Gastroesophageal sphincter (tissue), 4 donors: ENCODE data around the gene PRKCQ. TPM values are rescaled to one million over a fixed set of nuclear protein-coding genes. Genes with fewer than 3 reads are reported as not detected.
A peak's percentile ranks its signal among the peaks of the same experiment; 100 is the strongest.

Experiments used
- ATAC-seq: fragments of 150-250 bp; one replicate; pipeline ENCODE4 v1.9.1; 2016; ENCODE audit warnings: mild to moderate bottlenecking, moderate library complexity
- H3K27ac ChIP-seq, 4 donors: fragments of 200-600 bp; sonication (generic) in 3 of 4; 1 replicate in 3 of 4; 2 replicates in 1 of 4; pipeline ENCODE4 v1.5.1; 2016 to 2019
- H3K27me3 ChIP-seq: fragments of 200-600 bp; sonication (generic); one replicate; pipeline ENCODE4 v1.5.1; 2019
- H3K36me3 ChIP-seq, 2 donors: fragments of 200-600 bp; sonication (generic); one replicate each; pipeline ENCODE4 v1.5.1; 2019; ENCODE audit warnings: control low read depth in 1 of 2
- H3K4me1 ChIP-seq, 3 donors: fragments of 200-600 bp; sonication (generic); 1 replicate in 2 of 3; 2 replicates in 1 of 3; pipeline ENCODE4 v1.5.1; 2016 to 2019; ENCODE audit warnings: control low read depth in 2 of 3
- H3K4me3 ChIP-seq, 2 donors: fragments of 200-600 bp; sonication (generic); one replicate each; pipeline ENCODE4 v1.5.1; 2019; ENCODE audit warnings: mild to moderate bottlenecking in 1 of 2, moderate library complexity in 1 of 2
- H3K9me3 ChIP-seq, 3 donors: fragments of 200-600 bp; sonication (generic); one replicate each; pipeline ENCODE4 v1.5.1; 2017 to 2019; ENCODE audit warnings: control low read depth in 2 of 3
- EP300 ChIP-seq: sonication (generic); formaldehyde crosslinking; IDR thresholded peaks from one replicate; pipeline ENCODE4 v1.6.1; 2017; ENCODE audit warnings: antibody characterized with exemption, mild to moderate bottlenecking
- POLR2A ChIP-seq, 2 donors: fragments of 450-650 bp; IDR thresholded peaks; one replicate each; pipeline ENCODE4 v1.6.1; 2017; ENCODE audit warnings: antibody characterized with exemption in 2 of 2, mild to moderate bottlenecking in 2 of 2, moderate library complexity in 1 of 2
- POLR2AphosphoS5 ChIP-seq: sonication (generic); formaldehyde crosslinking; IDR thresholded peaks from one replicate; pipeline ENCODE4 v1.6.1; 2017; ENCODE audit warnings: antibody characterized with exemption
- WGBS, 2 donors: methylation state at CpG; one replicate each; pipeline ENCODE4 v1.1.5; 2018; ENCODE audit warnings: low coverage in 1 of 2; 5-methylcytosine and 5-hydroxymethylcytosine counted together
- total RNA-seq, 4 donors: library from RNA; depleted of rRNA; stranded (reverse); fragments of >200 nt; gene quantifications; one replicate each; pipeline ENCODE4 v1.1.0, GENCODE V29; 2016
- TF ChIP-seq, protein P1 (sequence below), 4 experiments: fragments of 200-600 bp in 2 of 4; fragments of 450-650 bp in 2 of 4; sonication (generic) in 1 of 4; IDR thresholded peaks; one replicate each; pipeline ENCODE4 v1.5.1; 2017 to 2019; ENCODE audit warnings: antibody characterized with exemption in 4 of 4, mild to moderate bottlenecking in 2 of 4, moderate library complexity in 2 of 4

Gene PRKCQ
- total RNA-seq, 4 donors from 2014 or later, result 2.0 to 7.6 (median 4.3) TPM

DNA sequence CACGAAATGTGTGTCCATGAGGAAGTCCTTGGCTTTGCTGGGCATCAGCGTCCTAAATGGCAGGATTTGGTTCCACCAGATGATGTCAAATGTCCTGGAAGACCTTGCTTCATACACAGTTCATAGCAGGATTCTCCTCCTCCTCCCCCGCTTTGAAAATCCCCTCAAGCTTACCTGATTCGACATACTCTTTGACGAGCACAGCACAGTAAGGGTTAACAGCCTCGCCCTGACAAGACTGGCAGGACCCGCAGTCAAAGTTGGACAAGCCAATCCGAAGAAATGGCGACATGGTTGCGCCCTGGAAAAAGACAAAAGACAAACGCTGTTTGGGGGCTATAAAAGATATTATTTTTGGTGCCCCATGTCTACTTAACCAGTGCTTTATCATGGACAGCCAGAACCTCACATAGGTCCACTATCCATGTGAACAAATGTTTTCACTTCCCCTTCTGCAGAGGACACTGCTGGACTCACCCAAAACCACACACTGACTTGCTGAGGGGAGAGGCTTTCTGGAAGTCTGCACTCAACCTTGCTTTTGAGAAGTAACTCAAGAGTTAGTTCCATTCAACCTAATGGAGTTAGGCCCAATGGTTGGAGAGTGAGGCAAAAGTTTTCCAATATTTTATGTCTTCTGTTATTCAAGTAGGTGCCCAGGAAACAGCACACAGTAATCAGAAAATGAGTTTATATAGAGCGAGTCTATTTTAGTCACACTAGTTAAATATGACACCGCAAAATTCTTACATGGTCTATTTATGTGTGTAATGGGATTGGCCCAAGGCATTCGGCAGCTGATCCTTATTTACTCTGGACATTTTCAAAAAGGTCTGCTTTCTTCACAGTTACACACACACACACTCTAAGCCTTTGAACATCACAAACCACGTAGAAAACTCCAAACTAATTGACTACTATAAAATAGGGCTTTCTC lies 65.0 kb downstream of the PRKCQ start:
- Histone ChIP-seq H3K27me3 (peaks cover 3% of the 10 kb centered on the region), H3K4me1 (peaks cover 0 to 9% (median 0%) of the 10 kb centered on the region in 3 donors), H3K4me3 (no peak overlapping the region), H3K9me3 (no peaks in the 10 kb centered on the region), H3K27ac (peak overlapping the region in 1 of 4 donors; percentile 22), H3K36me3 (no peaks in the 10 kb centered on the region)
- WGBS, 2 donors, result 37 to 69% methylated on average over 5 to 12 of the region's 15 CpGs
- TF ChIP-seq POLR2A (IDR thresholded peaks at IDR 0.05), result no peak
- TF ChIP-seq EP300, result no peak
- no peak for TF ChIP-seq POLR2AphosphoS5
- TF ChIP-seq, protein P1, sequence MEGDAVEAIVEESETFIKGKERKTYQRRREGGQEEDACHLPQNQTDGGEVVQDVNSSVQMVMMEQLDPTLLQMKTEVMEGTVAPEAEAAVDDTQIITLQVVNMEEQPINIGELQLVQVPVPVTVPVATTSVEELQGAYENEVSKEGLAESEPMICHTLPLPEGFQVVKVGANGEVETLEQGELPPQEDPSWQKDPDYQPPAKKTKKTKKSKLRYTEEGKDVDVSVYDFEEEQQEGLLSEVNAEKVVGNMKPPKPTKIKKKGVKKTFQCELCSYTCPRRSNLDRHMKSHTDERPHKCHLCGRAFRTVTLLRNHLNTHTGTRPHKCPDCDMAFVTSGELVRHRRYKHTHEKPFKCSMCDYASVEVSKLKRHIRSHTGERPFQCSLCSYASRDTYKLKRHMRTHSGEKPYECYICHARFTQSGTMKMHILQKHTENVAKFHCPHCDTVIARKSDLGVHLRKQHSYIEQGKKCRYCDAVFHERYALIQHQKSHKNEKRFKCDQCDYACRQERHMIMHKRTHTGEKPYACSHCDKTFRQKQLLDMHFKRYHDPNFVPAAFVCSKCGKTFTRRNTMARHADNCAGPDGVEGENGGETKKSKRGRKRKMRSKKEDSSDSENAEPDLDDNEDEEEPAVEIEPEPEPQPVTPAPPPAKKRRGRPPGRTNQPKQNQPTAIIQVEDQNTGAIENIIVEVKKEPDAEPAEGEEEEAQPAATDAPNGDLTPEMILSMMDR (IDR thresholded peaks at IDR 0.05), result no peak
- ATAC-seq, result peak; percentile 50

DNA sequence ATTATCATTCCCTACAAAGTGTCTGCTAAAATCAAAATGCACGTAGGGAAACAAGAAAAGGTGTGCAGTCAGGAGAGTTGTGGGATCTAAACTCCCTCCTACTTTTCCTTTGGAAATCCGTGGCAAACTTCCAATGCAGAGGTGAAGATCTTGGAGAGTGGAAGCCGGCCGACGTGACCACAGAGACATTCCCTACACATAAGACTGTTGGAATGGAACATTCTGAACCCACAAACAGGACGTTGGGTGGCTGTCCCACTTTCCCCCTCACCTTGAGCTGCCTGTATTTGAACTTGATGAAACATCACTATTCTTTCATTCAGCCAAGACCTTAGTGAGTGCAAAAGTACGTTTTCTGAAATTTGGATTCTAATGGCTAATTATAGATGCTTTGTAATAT lies 65.9 kb downstream of the PRKCQ start:
- Histone ChIP-seq H3K27ac (no peak overlapping the region), H3K27me3 (peaks cover 2% of the 10 kb centered on the region), H3K36me3 (no peaks in the 10 kb centered on the region), H3K4me1 (peaks cover 0 to 9% (median 0%) of the 10 kb centered on the region in 3 donors), H3K4me3 (no peak overlapping the region), H3K9me3 (no peaks in the 10 kb centered on the region)
- 58 to 64% methylated on average over 5 of the region's 7 CpGs for WGBS, 2 donors
- TF ChIP-seq EP300, result no peak
- TF ChIP-seq POLR2AphosphoS5, result no peak
- no peak for ATAC-seq

DNA sequence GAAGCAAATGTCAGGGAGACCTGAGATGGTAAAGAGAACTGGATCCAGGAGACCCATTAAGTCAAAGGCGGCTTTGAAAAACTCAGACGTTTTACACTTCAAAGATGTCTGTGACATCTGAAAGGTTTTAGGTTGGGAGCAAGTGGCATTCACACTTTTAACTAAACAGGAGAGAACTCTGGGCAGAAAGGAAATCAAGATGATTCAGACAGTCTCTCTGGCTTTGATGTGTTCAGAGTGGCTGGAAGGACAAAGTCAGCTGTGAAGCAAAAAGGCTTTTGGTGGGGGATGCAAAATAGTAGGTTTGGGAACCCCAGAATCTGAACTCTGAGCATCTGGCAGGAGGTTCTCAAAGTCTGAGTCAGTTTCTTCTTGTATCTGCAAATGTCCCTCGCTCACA lies 66.6 kb downstream of the PRKCQ start:
- H3K4me3 ChIP-seq, result no peak overlapping the region
- 69 to 87% methylated on average over 3 of the region's 3 CpGs for WGBS, 2 donors
- no peak for ATAC-seq
- TF ChIP-seq POLR2AphosphoS5 (no peak), EP300 (no peak), POLR2A (IDR thresholded peaks at IDR 0.05) (no peak)
- TF ChIP-seq, protein P1 (IDR thresholded peaks at IDR 0.05), result no peak
- H3K27ac ChIP-seq, result peak overlapping the region in 1 of 4 donors; percentile 43
- no peaks in the 10 kb centered on the region for H3K27me3 ChIP-seq
- H3K9me3 ChIP-seq, result no peaks in the 10 kb centered on the region
- H3K4me1 ChIP-seq, result peaks cover 0 to 9% (median 0%) of the 10 kb centered on the region in 3 donors
- H3K36me3 ChIP-seq, result no peaks in the 10 kb centered on the region

DNA sequence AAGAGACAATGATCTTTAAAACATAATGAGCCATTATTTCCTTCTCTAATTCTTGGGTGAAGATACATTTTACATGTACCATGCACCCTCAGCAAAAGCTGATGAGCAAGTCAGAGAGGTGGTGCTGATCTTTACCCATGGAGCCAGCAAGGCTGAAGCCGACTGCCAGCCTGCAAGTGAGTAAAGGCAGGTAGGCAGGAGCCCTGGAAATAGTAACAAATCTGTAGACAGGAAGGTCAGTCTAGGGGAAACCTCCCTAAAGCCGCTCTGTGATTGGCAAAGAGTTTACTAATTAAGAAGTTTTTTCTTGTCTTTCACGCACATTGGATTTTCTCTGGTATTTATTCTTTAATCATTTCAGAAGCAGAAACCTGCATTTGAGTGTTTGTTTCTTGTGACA lies 67.9 kb downstream of the PRKCQ start:
- Histone ChIP-seq H3K36me3 (no peaks in the 10 kb centered on the region), H3K4me3 (no peak overlapping the region), H3K9me3 (no peaks in the 10 kb centered on the region), H3K4me1 (peaks cover 0 to 9% (median 0%) of the 10 kb centered on the region in 3 donors), H3K27ac (peak overlapping the region in 1 of 4 donors; percentile 43), H3K27me3 (no peaks in the 10 kb centered on the region)
- TF ChIP-seq, protein P1 (IDR thresholded peaks at IDR 0.05), result no peak
- TF ChIP-seq POLR2A (IDR thresholded peaks at IDR 0.05) (no peak), EP300 (no peak), POLR2AphosphoS5 (no peak)
- 47 to 52% methylated on average over 3 of the region's 3 CpGs for whole genome bisulfite sequencing, 2 donors
- no peak for ATAC-seq

DNA sequence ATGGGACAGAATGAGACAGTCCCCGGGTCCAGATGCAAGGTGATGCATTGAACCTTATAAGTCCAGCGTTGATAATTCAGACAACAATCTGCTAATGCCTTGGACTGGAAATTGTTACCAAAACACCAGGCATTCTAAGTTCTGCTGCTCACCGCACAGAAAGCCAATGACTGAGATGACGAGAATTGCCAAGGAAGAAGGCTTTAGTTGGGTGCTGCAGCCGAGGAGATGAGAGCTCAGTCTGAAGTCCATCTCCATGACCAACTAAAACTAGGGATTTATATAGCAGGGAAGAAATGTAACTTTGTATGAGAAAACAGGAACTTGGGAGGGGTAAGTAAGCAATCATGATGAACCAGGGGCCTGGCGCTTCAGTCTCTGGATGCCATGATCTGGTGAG lies 68.7 kb downstream of the PRKCQ start:
- Histone ChIP-seq H3K36me3 (no peaks in the 10 kb centered on the region), H3K4me3 (no peak overlapping the region), H3K27ac (no peak overlapping the region), H3K27me3 (no peaks in the 10 kb centered on the region), H3K9me3 (no peaks in the 10 kb centered on the region), H3K4me1 (peaks cover 0 to 9% (median 0%) of the 10 kb centered on the region in 3 donors)
- TF ChIP-seq POLR2A (IDR thresholded peaks at IDR 0.05) (no peak), EP300 (no peak), POLR2AphosphoS5 (no peak)
- TF ChIP-seq, protein P1 (IDR thresholded peaks at IDR 0.05), result no peak
- ATAC-seq, result no peak
- 91 to 93% methylated on average over 4 to 6 of the region's 6 CpGs for WGBS, 2 donors
